H1 (cell line): ENCODE measurements around the gene DTX2. TPM values are rescaled to one million over a fixed set of nuclear protein-coding genes. Genes with fewer than 3 reads are reported as not detected.
"Not testable (repeated sequence)": the region's sequence is repeated elsewhere in the genome, so short reads cannot be mapped to it uniquely, and the experiment has no call there.

Experiments
- CTCF ChIA-PET: fragments of 300-600 bp; sonication (Branson Sonifier 250); formaldehyde crosslinking; loops from one replicate; lab custom pipeline; 2021; ENCODE audit not compliant: partially characterized antibody; lab: Charles Lee
- POLR2A ChIA-PET: fragments of 300-600 bp; sonication (Branson Sonifier 250); formaldehyde crosslinking; loops from one replicate; lab custom pipeline; 2021; ENCODE audit warnings: inconsistent platforms; ENCODE audit not compliant: partially characterized antibody; lab: Charles Lee
- DNase-seq, 2 experiments: peaks; one replicate each; pipeline versions ENCODE4 v3.0.0 to v3.0.0-alpha.2; 2010 to 2022; ENCODE audit warnings: low spot score in 2 of 2, low read depth in 1 of 2, mixed read lengths in 1 of 2
- FAIRE-seq: peaks from 2 replicates; lab custom pipeline; 2011; peaks lifted over from hg19 to GRCh38; lab: Jason Lieb, UNC
- H2AFZ ChIP-seq: 2 replicates; pipeline ENCODE4 v1.8.1; 2012; ENCODE audit warnings: low read length, inconsistent platforms
- H2AK5ac ChIP-seq: 2 replicates; pipeline ENCODE4 v1.6.1; 2013; ENCODE audit warnings: low read depth, low read length
- H2BK120ac ChIP-seq: replicated peaks from 2 replicates; pipeline ENCODE3; 2013; ENCODE audit warnings: low read depth, low read length, inconsistent platforms
- H2BK12ac ChIP-seq: 2 replicates; pipeline ENCODE4 v1.6.1; 2013; ENCODE audit warnings: low read depth, low read length
- H2BK15ac ChIP-seq: 2 replicates; pipeline ENCODE4 v1.6.1; 2013; ENCODE audit warnings: low read length
- H2BK20ac ChIP-seq: 2 replicates; pipeline ENCODE4 v1.6.1; 2013; ENCODE audit warnings: low read length
- H2BK5ac ChIP-seq: 2 replicates; pipeline ENCODE4 v1.6.1; 2013; ENCODE audit warnings: low read depth, low read length
- H3K14ac ChIP-seq: 2 replicates; pipeline ENCODE4 v1.6.1; 2013; ENCODE audit warnings: inconsistent platforms; ENCODE audit not compliant: insufficient read length
- H3K18ac ChIP-seq: 2 replicates; pipeline ENCODE4 v1.6.1; 2013; ENCODE audit warnings: low read length; ENCODE audit errors: extremely low read depth
- H3K23ac ChIP-seq: 2 replicates; pipeline ENCODE4 v1.6.1; 2013; ENCODE audit warnings: inconsistent platforms; ENCODE audit not compliant: insufficient read length
- H3K23me2 ChIP-seq: 2 replicates; pipeline ENCODE4 v1.6.1; 2013; ENCODE audit warnings: low read depth, low read length
- H3K27ac ChIP-seq: 2 replicates; pipeline ENCODE4 v1.6.1; 2011; ENCODE audit warnings: low read depth, low read length, inconsistent platforms
- H3K27me3 ChIP-seq, 4 experiments: replicated peaks in 1 of 4; 1 replicate in 1 of 4; 2 replicates in 3 of 4; pipeline versions ENCODE4 v1.6.1 to v1.8.1; 2011 to 2013; ENCODE audit warnings: low read length in 3 of 4, mild to moderate bottlenecking in 3 of 4, inconsistent platforms in 2 of 4, mixed read lengths in 2 of 4, moderate library complexity in 1 of 4; ENCODE audit not compliant: control insufficient read depth in 3 of 4, insufficient read depth in 3 of 4; ENCODE audit errors: extremely low read depth in 1 of 4
- H3K36me3 ChIP-seq, 4 experiments: 2 replicates each; pipeline versions ENCODE4 v1.6.1 to v1.8.1; 2011 to 2013; ENCODE audit warnings: mild to moderate bottlenecking in 4 of 4, low read length in 3 of 4, moderate library complexity in 2 of 4, control low read depth in 1 of 4, inconsistent platforms in 1 of 4; ENCODE audit not compliant: insufficient read depth in 4 of 4, control insufficient read depth in 2 of 4
- H3K4ac ChIP-seq: replicated peaks from 2 replicates; pipeline ENCODE3; 2013; ENCODE audit warnings: low read length, low read depth, mixed read lengths, inconsistent platforms; ENCODE audit not compliant: insufficient read length
- H3K4me1 ChIP-seq, 4 experiments: replicated peaks in 1 of 4; 1 replicate in 1 of 4; 2 replicates in 3 of 4; pipeline versions ENCODE4 v1.6.1 to v1.8.1; 2011 to 2013; ENCODE audit warnings: low read length in 3 of 4, inconsistent platforms in 2 of 4, mixed read lengths in 1 of 4; ENCODE audit not compliant: insufficient read depth in 4 of 4, control insufficient read depth in 3 of 4
- H3K4me2 ChIP-seq, 2 experiments: 2 replicates each; pipeline versions ENCODE4 v1.6.1 to v1.8.1; 2011 to 2013; ENCODE audit warnings: low read depth in 2 of 2, low read length in 2 of 2, control low read depth in 1 of 2, inconsistent platforms in 1 of 2, mild to moderate bottlenecking in 1 of 2; ENCODE audit not compliant: insufficient read depth in 1 of 2
- H3K4me3 ChIP-seq, 4 experiments: fragments of 200-600, 300-600 bp in 1 of 4; sonication (generic), shearing (Covaris generic), sonication (Bioruptor Twin) in 1 of 4; 2 replicates each; pipeline versions ENCODE4 v1.5.1 to v1.8.1; 2011 to 2016; ENCODE audit warnings: low read length in 4 of 4, low read depth in 3 of 4, control low read depth in 2 of 4, inconsistent platforms in 2 of 4, mild to moderate bottlenecking in 2 of 4, mixed read lengths in 1 of 4, moderate library complexity in 1 of 4; ENCODE audit not compliant: insufficient read depth in 2 of 4; ENCODE audit errors: extremely low read depth in 1 of 4
- H3K56ac ChIP-seq: replicated peaks from 2 replicates; pipeline ENCODE3; 2013; ENCODE audit warnings: low read depth, mild to moderate bottlenecking, mixed read lengths, low read length, inconsistent platforms; ENCODE audit not compliant: insufficient read length
- H3K79me1 ChIP-seq: 2 replicates; pipeline ENCODE4 v1.6.1; 2013; ENCODE audit warnings: low read depth, low read length, control low read depth
- H3K79me2 ChIP-seq, 2 experiments: 2 replicates each; pipeline versions ENCODE4 v1.6.1 to v1.8.1; 2012 to 2013; ENCODE audit warnings: low read length in 2 of 2, mild to moderate bottlenecking in 2 of 2, inconsistent platforms in 1 of 2; ENCODE audit not compliant: insufficient read depth in 2 of 2, control insufficient read depth in 1 of 2
- H3K9ac ChIP-seq, 4 experiments: replicated peaks in 1 of 4; 1 replicate in 1 of 4; 2 replicates in 3 of 4; pipeline versions ENCODE4 v1.6.1 to v1.8.1; 2011 to 2013; ENCODE audit warnings: low read depth in 3 of 4, low read length in 3 of 4, control low read depth in 2 of 4, mild to moderate bottlenecking in 2 of 4, moderate library complexity in 2 of 4, inconsistent platforms in 1 of 4; ENCODE audit errors: extremely low read depth in 1 of 4
- H3K9me3 ChIP-seq, 2 experiments: 2 replicates each; pipeline versions ENCODE4 v1.6.1 to v1.8.1; 2012 to 2013; ENCODE audit warnings: mild to moderate bottlenecking in 2 of 2, moderate library complexity in 2 of 2, control low read depth in 1 of 2, inconsistent platforms in 1 of 2, low read depth in 1 of 2, low read length in 1 of 2, mixed read lengths in 1 of 2; ENCODE audit not compliant: insufficient read depth in 2 of 2
- H4K20me1 ChIP-seq, 2 experiments: replicated peaks in 1 of 2; 2 replicates each; pipeline versions ENCODE3 to v1.8.1; 2011 to 2013; ENCODE audit warnings: inconsistent platforms in 2 of 2, low read length in 2 of 2, mild to moderate bottlenecking in 1 of 2; ENCODE audit not compliant: insufficient read depth in 2 of 2, control insufficient read depth in 1 of 2
- H4K5ac ChIP-seq: 2 replicates; pipeline ENCODE4 v1.6.1; 2013; ENCODE audit warnings: low read length, low read depth, mixed read lengths, inconsistent platforms; ENCODE audit not compliant: insufficient read length
- H4K8ac ChIP-seq: 2 replicates; pipeline ENCODE4 v1.8.0; 2013; ENCODE audit warnings: mild to moderate bottlenecking, moderate library complexity, low read length, inconsistent platforms; ENCODE audit not compliant: insufficient read depth; ENCODE audit errors: extremely low read depth
- H4K91ac ChIP-seq: replicated peaks from 2 replicates; pipeline ENCODE3; 2013; ENCODE audit warnings: low read length, mixed read lengths, inconsistent platforms; ENCODE audit not compliant: insufficient read length
- WGBS, 2 experiments: shearing (Covaris generic) in 1 of 2; methylation state at CpG; one replicate each; pipeline versions ENCODE4 v1.1.6 to v1.1.7; 2013 to 2015; ENCODE audit warnings: low lambda C conversion rate in 2 of 2, mixed read lengths in 2 of 2, inconsistent platforms in 1 of 2, low coverage in 1 of 2, missing lambda C conversion rate in 1 of 2; ENCODE audit not compliant: insufficient replicate concordance in 2 of 2, insufficient coverage in 1 of 2, insufficient read length in 1 of 2; ENCODE audit errors: extremely low coverage in 1 of 2, missing lambda C conversion rate in 1 of 2; 5-methylcytosine and 5-hydroxymethylcytosine counted together
- polyA plus RNA-seq, 7 experiments: library from polyadenylated mRNA; depleted of rRNA in 3 of 7; stranded (reverse) in 5 of 7; unstranded in 2 of 7; fragments of >200 nt in 5 of 7; fragments of 200-250 nt in 2 of 7; gene quantifications; 1 replicate in 5 of 7; 2 replicates in 1 of 7; 4 replicates in 1 of 7; pipeline versions ENCODE4 v1.2.1 to v1.2.3, GENCODE V29; 2011 to 2013; ENCODE audit warnings: missing spikeins in 2 of 7, mixed read lengths in 2 of 7
- total RNA-seq: library from RNA; stranded (reverse); fragmentation: NEBNext Ultra II Directional; extraction: Animal tissue kit (Norgen Biotek cat#: 25700); gene quantifications from 2 replicates; pipeline ENCODE4 v1.2.1, GENCODE V29; 2021

The DTX2 gene
- total and polyA plus RNA-seq, 2 of the 8 experiments (the other 6 are each of a cell fraction or from before 2014, with no cell fraction given) = 37.4 to 59.1 TPM

- H4K91ac ChIP-seq, H2BK5ac ChIP-seq, H2AK5ac ChIP-seq, FAIRE-seq, H3K27ac ChIP-seq, H4K8ac ChIP-seq, DNase-seq, H2BK20ac ChIP-seq, H3K23me2 ChIP-seq, H3K23ac ChIP-seq, H3K9ac ChIP-seq, H4K20me1 ChIP-seq, H2BK15ac ChIP-seq, H3K14ac ChIP-seq, H2AFZ ChIP-seq, H3K79me1 ChIP-seq, H3K18ac ChIP-seq, H2BK120ac ChIP-seq, H3K4ac ChIP-seq, H3K36me3 ChIP-seq, H3K4me3 ChIP-seq, H3K27me3 ChIP-seq, H4K5ac ChIP-seq, H2BK12ac ChIP-seq, H3K4me2 ChIP-seq, H3K9me3 ChIP-seq, H3K79me2 ChIP-seq, H3K56ac ChIP-seq: not testable (repeated sequence)
- CTCF ChIA-PET = interaction anchor here (0.7 kb wide), 1 partner anchor 218 kb away, joined by 3 read pairs; no protein-coding TSS in a partner anchor
- 97% methylated on average over 8 of the region's 8 CpGs; no CpG with 5 or more reads in 1 of the 2 experiments for WGBS, 2 experiments
- POLR2A ChIA-PET = interaction anchor here (0.6 kb wide), 1 partner anchor 74 kb away, joined by 5 read pairs; no protein-coding TSS in a partner anchor
- H3K4me1 ChIP-seq = peaks cover 0 to 11% (median 8%) of the 10 kb centered on the region in 4 experiments; a peak in 6 of 7 replicates
Observed at GRCh38 chr7:76506643-76507042, 45.1 kb downstream of the DTX2 start.
